Measurements from ENCODE around the gene KCNK15. TPM values are rescaled to one million over a fixed set of nuclear protein-coding genes. Genes with fewer than 3 reads are reported as not detected.

Gene KCNK15
- polyA plus RNA-seq, 6 donors from 2014 or later, result not detected

- no peak for ATAC-seq (ENCODE audit: low read depth in 2 of 2)
Observed at GRCh38 chr20:44800391-44801046, 54.9 kb downstream of the KCNK15 start.

More at GRCh38 chr20:44800391-44801046, 54.9 kb downstream of the KCNK15 start:
- no peak for DNase-seq
- H3K4me1 Mint-ChIP-seq, result no peaks in the 10 kb centered on the region
- H3K27me3 Mint-ChIP-seq, result peaks cover 23 to 53% (median 50%) of the 10 kb centered on the region in 3 donors
- no peak overlapping the region for H3K4me3 Mint-ChIP-seq
- no peak overlapping the region for H3K27ac Mint-ChIP-seq
- H3K36me3 Mint-ChIP-seq, result no peaks in the 10 kb centered on the region
- H3K9me3 Mint-ChIP-seq, result no peaks in the 10 kb centered on the region

Other genes starting within 250 kb of the KCNK15 start
- 100 to 1,000 TPM; 120 to 145 (median 133) TPM for gene SERINC3, start 223.8 kb upstream of the KCNK15 start, polyA plus RNA-seq (ENCODE audit: low read depth in 6 of 6)
- 100 to 1,000 TPM in 4 of 6 donors, 10 to 100 TPM in 2; 74.7 to 219 (median 103) TPM for gene PKIG, start 163.3 kb upstream of the KCNK15 start, polyA plus RNA-seq (ENCODE audit: low read depth in 6 of 6)
- gene ADA, start 94.2 kb upstream of the KCNK15 start, polyA plus RNA-seq (ENCODE audit: low read depth in 6 of 6), result 1 to 10 TPM; 1.7 to 7.6 (median 4.6) TPM
- not detected for gene CCN5, start 30.5 kb upstream of the KCNK15 start, polyA plus RNA-seq (ENCODE audit: low read depth in 6 of 6)
- gene RIMS4, start 64.7 kb downstream of the KCNK15 start, polyA plus RNA-seq (ENCODE audit: low read depth in 6 of 6), result not detected
- gene YWHAB, start 139.8 kb downstream of the KCNK15 start, polyA plus RNA-seq (ENCODE audit: low read depth in 6 of 6), result 100 to 1,000 TPM; 414 to 531 (median 498) TPM
- gene PABPC1L, start 164.2 kb downstream of the KCNK15 start, polyA plus RNA-seq (ENCODE audit: low read depth in 6 of 6), result 1 to 10 TPM in 3 of 6 donors, under 1 TPM in 2, not detected in 1; 0.75 to 5.2 (median 1.3) TPM
- 10 to 100 TPM; 24.8 to 49.1 (median 38.4) TPM for gene TOMM34, start 214.5 kb downstream of the KCNK15 start, polyA plus RNA-seq (ENCODE audit: low read depth in 6 of 6)
- 100 to 1,000 TPM; 116 to 199 (median 173) TPM for gene STK4, start 220.6 kb downstream of the KCNK15 start, polyA plus RNA-seq (ENCODE audit: low read depth in 6 of 6)

All from naive B cell (primary cell).